Type B pancreatic cell (in vitro differentiated cells): ENCODE results near the gene NCCRP1. TPM values are rescaled to one million over a fixed set of nuclear protein-coding genes. Genes with fewer than 3 reads are reported as not detected.
A peak's percentile ranks its signal among the peaks of the same experiment; 100 is the strongest.

Experiments
- DNase-seq: peaks from one replicate; pipeline ENCODE4 v3.0.0; 2021; ENCODE audit warnings: mixed read lengths; ENCODE audit not compliant: unreplicated experiment; ENCODE audit errors: extremely low spot score
- H3K27ac Mint-ChIP-seq: 2 replicates; pipeline ENCODE4 v1.8.0; 2021; ENCODE audit warnings: mild to moderate bottlenecking, mixed read lengths
- H3K27me3 Mint-ChIP-seq: 2 replicates; pipeline ENCODE4 v1.8.0; 2021; ENCODE audit warnings: mixed read lengths
- H3K36me3 Mint-ChIP-seq: 2 replicates; pipeline ENCODE4 v1.8.0; 2021; ENCODE audit warnings: mixed read lengths
- H3K4me1 Mint-ChIP-seq: one replicate; pipeline ENCODE4 v1.8.0; 2021; ENCODE audit warnings: mixed read lengths; ENCODE audit not compliant: unreplicated experiment
- H3K4me3 Mint-ChIP-seq: 2 replicates; pipeline ENCODE4 v1.8.0; 2021; ENCODE audit warnings: mild to moderate bottlenecking, mixed read lengths
- H3K9me3 Mint-ChIP-seq: 2 replicates; pipeline ENCODE4 v1.8.0; 2021; ENCODE audit warnings: mixed read lengths
- total RNA-seq: library from RNA; stranded (reverse); gene quantifications from 2 replicates; pipeline ENCODE4 v1.2.1, GENCODE V29; 2021; ENCODE audit warnings: low replicate concordance
- TF ChIP-seq, protein P1 (sequence below): fragments of 200-600 bp; sonication (generic); conservative IDR thresholded peaks from 2 replicates; pipeline ENCODE4 v1.5.0; 2021; ENCODE audit warnings: antibody characterized with exemption, mild to moderate bottlenecking

Gene NCCRP1
- total RNA-seq, 1 donor from 2014 or later = 19.0 TPM

DNA sequence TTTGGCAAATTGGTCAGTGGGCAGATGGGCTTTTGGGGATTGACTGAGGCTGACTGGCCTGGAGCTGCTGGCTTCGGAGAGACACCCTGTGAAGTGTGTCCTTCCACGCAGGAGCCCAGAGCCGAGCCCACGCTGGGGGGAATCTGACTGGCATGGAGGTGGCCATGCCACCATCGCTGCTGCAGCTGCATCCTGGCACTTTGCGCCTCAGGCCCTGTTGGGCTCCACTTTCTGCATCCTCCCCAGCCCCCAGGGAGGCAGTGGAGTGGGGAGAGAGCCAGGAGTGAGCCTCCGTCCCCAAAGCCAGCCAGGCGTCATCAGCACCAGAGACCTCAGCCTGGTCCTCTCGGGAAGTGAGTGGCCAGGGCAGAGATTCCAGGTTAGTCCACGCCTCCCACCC is 17.0 kb upstream of the NCCRP1 start:
- Mint-ChIP-seq H3K9me3 (no peaks in the 10 kb centered on the region), H3K36me3 (peaks cover 8% of the 10 kb centered on the region), H3K27ac (no peak overlapping the region), H3K4me1 (no peaks in the 10 kb centered on the region), H3K27me3 (no peaks in the 10 kb centered on the region), H3K4me3 (no peak overlapping the region)
- no peak for DNase-seq
- TF ChIP-seq, protein P1, sequence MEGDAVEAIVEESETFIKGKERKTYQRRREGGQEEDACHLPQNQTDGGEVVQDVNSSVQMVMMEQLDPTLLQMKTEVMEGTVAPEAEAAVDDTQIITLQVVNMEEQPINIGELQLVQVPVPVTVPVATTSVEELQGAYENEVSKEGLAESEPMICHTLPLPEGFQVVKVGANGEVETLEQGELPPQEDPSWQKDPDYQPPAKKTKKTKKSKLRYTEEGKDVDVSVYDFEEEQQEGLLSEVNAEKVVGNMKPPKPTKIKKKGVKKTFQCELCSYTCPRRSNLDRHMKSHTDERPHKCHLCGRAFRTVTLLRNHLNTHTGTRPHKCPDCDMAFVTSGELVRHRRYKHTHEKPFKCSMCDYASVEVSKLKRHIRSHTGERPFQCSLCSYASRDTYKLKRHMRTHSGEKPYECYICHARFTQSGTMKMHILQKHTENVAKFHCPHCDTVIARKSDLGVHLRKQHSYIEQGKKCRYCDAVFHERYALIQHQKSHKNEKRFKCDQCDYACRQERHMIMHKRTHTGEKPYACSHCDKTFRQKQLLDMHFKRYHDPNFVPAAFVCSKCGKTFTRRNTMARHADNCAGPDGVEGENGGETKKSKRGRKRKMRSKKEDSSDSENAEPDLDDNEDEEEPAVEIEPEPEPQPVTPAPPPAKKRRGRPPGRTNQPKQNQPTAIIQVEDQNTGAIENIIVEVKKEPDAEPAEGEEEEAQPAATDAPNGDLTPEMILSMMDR = no peak

DNA sequence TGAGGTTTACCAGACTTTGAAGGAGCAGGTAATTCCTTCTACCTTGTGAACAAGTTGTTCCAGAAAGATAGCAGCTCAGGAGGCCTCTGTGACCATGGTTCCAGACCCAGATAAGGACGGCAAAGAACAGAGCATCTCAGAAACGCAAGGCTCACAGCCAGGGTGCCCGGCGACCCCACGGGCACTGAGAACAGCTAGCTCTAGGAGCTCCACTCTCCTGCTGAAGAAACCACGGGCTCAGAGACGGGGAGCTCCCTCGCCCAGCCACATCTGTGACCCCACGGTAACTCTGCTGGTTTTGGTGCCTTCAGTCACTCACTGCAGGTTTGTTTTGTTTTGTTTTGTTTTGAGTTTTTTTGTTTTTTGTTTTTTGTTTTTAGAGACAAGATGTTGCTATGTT is 16.0 kb upstream of the NCCRP1 start:
- peaks cover 8% of the 10 kb centered on the region for H3K36me3 Mint-ChIP-seq
- no peak overlapping the region for H3K27ac Mint-ChIP-seq
- TF ChIP-seq, protein P1 = no peak
- H3K9me3 Mint-ChIP-seq = no peaks in the 10 kb centered on the region
- no peak for DNase-seq
- H3K27me3 Mint-ChIP-seq = no peaks in the 10 kb centered on the region
- no peak overlapping the region for H3K4me3 Mint-ChIP-seq
- H3K4me1 Mint-ChIP-seq = no peaks in the 10 kb centered on the region

DNA sequence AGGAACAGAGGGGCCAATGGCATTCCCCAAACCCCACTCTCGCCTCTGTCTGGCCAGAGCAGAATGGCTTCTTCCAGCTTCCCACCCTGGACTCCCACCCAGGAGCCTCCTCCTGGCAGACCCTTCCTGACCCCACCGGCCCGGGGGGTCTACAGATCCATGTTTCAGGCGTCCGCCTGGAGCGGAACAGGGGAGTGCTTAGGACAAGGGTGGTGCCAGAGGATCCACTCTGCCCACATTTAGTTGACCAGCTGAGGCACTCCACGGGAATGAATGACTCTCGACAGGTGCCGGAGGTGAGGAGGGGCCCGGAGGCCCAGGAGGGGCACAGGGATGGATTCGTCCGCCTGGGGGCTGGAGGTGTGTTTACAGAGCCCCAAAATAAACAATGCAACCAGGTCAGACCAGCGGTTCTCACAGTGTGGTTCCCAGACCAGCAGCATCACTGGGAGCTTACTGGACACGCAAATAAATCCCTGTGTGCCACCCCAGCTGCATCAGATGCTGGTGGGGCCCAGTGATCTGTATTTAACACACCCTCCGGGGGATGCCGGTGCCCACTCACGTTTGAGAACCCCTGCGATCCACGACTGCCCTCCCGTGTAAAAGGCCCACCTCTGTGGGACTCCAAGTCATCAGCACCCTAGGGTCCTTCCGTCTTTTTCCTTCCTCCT is 15.1 kb upstream of the NCCRP1 start:
- H3K4me1 Mint-ChIP-seq = no peaks in the 10 kb centered on the region
- no peaks in the 10 kb centered on the region for H3K27me3 Mint-ChIP-seq
- peak overlapping the region; percentile 37 for H3K27ac Mint-ChIP-seq
- TF ChIP-seq, protein P1 = no peak
- no peak for DNase-seq
- H3K4me3 Mint-ChIP-seq = no peak overlapping the region
- no peaks in the 10 kb centered on the region for H3K9me3 Mint-ChIP-seq
- H3K36me3 Mint-ChIP-seq = peaks cover 8% of the 10 kb centered on the region

DNA sequence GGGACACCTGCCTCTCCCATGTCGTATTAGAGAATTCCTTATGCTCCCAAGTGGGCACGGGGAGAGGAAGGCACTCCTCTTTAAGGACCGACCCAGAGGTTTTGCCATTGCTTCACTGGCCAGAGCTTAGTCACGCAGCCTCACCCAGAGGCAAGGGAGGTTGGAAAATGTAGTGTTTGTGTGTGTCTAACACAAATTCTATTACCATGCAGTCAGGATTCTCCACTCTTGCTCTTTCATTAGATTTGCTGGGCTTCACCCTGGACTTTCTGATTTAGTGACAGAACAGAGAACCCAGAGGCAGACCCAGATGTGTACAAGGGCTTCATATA is 14.6 kb upstream of the NCCRP1 start:
- no peak for DNase-seq
- H3K27me3 Mint-ChIP-seq = no peaks in the 10 kb centered on the region

DNA sequence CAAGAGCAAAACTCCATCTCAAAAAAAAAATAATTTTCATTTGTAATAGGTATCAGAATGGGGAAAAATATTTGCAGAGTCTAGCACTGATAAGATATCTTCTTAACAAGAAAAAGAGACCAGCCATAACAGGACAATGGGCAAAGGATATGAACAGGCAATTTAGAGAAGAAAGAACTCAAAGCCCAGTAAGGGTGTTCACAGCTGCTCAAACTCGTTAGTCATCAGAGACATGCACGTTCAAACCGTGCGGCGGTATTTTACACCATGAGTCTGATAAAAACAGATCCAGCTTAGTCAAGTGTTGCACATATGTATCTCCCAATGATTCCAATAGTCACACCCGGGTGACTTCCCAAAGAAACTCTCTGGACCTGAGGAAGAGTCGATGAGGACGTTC is 13.7 kb upstream of the NCCRP1 start:
- Mint-ChIP-seq H3K4me1 (peaks cover 4% of the 10 kb centered on the region), H3K27ac (peak overlapping the region; percentile 50), H3K36me3 (peaks cover 8% of the 10 kb centered on the region), H3K4me3 (no peak overlapping the region), H3K9me3 (peaks cover 4% of the 10 kb centered on the region), H3K27me3 (no peaks in the 10 kb centered on the region)
- TF ChIP-seq, protein P1 = no peak
- DNase-seq = no peak

More for the DNA sequence above, 14.6 kb upstream of the NCCRP1 start:
- Mint-ChIP-seq H3K4me1 (peaks cover 2% of the 10 kb centered on the region), H3K9me3 (peaks cover 2% of the 10 kb centered on the region), H3K27ac (peak overlapping the region; percentile 37), H3K36me3 (peaks cover 8% of the 10 kb centered on the region), H3K4me3 (no peak overlapping the region)
- TF ChIP-seq, protein P1 = no peak

DNA sequence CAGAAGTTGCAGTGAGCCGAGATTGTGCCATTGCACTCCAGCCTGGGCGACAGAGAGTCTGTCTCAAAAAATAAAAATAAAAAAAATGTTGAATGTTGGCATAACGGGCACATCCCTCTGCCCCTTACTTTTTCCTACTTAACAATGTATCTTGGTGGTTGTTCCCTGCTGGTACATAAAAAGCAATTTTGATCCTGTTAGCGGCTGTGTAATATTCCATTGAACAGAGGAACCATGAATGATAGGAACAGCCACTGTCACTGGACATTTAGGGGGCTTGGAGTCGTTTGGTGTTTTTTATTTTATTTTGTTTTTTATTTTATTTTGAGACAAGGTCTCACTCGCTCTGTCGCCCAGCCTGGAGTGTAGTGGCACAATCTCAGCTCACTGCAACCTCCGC is 10.4 kb upstream of the NCCRP1 start:
- peaks cover 4% of the 10 kb centered on the region for H3K9me3 Mint-ChIP-seq

More for the DNA sequence above, 10.4 kb upstream of the NCCRP1 start:
- no peaks in the 10 kb centered on the region for H3K27me3 Mint-ChIP-seq
- TF ChIP-seq, protein P1 = no peak
- peaks cover 8% of the 10 kb centered on the region for H3K36me3 Mint-ChIP-seq
- H3K4me1 Mint-ChIP-seq = peaks cover 16% of the 10 kb centered on the region
- DNase-seq = no peak
- H3K4me3 Mint-ChIP-seq = no peak overlapping the region
- H3K27ac Mint-ChIP-seq = no peak overlapping the region
